Measurements from ENCODE around the gene COL8A2.
A peak's percentile ranks its signal among the peaks of the same experiment; 100 is the strongest.
"Not testable (repeated sequence)": the region's sequence is repeated elsewhere in the genome, so short reads cannot be mapped to it uniquely, and the experiment has no call there.

COL8A2 gene

DNA sequence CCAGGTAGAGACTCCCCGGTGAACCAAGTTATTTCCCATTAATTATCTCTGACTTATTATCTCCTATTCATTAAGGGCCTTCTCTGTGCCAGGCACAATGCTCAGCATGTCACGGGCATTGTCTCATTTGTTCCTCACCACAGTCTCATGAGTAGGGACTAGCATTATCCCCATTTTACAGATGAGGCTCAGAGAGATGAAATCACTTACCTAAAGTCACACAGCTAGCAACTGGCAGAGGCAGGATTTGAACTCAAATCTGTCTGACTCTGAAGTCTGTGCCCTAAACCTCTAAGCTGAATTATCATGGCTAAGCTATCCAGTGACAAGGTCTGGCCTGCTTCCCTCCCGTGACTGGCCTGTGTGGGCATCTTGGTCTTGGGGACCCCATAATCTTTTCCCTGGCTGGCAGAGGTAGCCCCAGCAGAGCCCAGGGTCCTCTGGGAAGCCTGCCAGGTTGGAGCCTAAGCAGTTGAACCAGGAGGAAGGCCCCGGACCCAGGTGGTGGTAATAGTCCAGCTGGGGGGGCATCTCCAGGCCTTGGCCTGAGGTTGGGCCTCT is 35.4 kb upstream of the COL8A2 start:
- no peak for DNase-seq (ENCODE audit: low read depth in 1 of 2, low spot score in 1 of 2)
- Histone ChIP-seq H3K27ac (replicated peaks) (peak overlapping the region; percentile 96), H3K4me3 (replicated peaks; ENCODE audit: insufficient read depth, low read length) (peak overlapping the region; percentile 50), H3K27me3 (ENCODE audit: insufficient read depth, poor library complexity, severe bottlenecking) (no peaks in the 10 kb centered on the region)
- TF ChIP-seq GABPA (IDR thresholded peaks at IDR 0.05; ENCODE audit: low read depth) (no peak), SPI1 (IDR thresholded peaks at IDR 0.05; ENCODE audit: borderline replicate concordance, low read depth) (no peak), POLR2AphosphoS5 (IDR thresholded peaks at IDR 0.05; ENCODE audit: low read depth) (no peak)
- TF ChIP-seq, protein P1, sequence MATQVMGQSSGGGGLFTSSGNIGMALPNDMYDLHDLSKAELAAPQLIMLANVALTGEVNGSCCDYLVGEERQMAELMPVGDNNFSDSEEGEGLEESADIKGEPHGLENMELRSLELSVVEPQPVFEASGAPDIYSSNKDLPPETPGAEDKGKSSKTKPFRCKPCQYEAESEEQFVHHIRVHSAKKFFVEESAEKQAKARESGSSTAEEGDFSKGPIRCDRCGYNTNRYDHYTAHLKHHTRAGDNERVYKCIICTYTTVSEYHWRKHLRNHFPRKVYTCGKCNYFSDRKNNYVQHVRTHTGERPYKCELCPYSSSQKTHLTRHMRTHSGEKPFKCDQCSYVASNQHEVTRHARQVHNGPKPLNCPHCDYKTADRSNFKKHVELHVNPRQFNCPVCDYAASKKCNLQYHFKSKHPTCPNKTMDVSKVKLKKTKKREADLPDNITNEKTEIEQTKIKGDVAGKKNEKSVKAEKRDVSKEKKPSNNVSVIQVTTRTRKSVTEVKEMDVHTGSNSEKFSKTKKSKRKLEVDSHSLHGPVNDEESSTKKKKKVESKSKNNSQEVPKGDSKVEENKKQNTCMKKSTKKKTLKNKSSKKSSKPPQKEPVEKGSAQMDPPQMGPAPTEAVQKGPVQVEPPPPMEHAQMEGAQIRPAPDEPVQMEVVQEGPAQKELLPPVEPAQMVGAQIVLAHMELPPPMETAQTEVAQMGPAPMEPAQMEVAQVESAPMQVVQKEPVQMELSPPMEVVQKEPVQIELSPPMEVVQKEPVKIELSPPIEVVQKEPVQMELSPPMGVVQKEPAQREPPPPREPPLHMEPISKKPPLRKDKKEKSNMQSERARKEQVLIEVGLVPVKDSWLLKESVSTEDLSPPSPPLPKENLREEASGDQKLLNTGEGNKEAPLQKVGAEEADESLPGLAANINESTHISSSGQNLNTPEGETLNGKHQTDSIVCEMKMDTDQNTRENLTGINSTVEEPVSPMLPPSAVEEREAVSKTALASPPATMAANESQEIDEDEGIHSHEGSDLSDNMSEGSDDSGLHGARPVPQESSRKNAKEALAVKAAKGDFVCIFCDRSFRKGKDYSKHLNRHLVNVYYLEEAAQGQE (IDR thresholded peaks at IDR 0.05; ENCODE audit: insufficient replicate concordance, low read depth): no peak
- TF ChIP-seq, protein P2, sequence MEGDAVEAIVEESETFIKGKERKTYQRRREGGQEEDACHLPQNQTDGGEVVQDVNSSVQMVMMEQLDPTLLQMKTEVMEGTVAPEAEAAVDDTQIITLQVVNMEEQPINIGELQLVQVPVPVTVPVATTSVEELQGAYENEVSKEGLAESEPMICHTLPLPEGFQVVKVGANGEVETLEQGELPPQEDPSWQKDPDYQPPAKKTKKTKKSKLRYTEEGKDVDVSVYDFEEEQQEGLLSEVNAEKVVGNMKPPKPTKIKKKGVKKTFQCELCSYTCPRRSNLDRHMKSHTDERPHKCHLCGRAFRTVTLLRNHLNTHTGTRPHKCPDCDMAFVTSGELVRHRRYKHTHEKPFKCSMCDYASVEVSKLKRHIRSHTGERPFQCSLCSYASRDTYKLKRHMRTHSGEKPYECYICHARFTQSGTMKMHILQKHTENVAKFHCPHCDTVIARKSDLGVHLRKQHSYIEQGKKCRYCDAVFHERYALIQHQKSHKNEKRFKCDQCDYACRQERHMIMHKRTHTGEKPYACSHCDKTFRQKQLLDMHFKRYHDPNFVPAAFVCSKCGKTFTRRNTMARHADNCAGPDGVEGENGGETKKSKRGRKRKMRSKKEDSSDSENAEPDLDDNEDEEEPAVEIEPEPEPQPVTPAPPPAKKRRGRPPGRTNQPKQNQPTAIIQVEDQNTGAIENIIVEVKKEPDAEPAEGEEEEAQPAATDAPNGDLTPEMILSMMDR (IDR thresholded peaks at IDR 0.05; ENCODE audit: insufficient read depth, low read length): no peak

DNA sequence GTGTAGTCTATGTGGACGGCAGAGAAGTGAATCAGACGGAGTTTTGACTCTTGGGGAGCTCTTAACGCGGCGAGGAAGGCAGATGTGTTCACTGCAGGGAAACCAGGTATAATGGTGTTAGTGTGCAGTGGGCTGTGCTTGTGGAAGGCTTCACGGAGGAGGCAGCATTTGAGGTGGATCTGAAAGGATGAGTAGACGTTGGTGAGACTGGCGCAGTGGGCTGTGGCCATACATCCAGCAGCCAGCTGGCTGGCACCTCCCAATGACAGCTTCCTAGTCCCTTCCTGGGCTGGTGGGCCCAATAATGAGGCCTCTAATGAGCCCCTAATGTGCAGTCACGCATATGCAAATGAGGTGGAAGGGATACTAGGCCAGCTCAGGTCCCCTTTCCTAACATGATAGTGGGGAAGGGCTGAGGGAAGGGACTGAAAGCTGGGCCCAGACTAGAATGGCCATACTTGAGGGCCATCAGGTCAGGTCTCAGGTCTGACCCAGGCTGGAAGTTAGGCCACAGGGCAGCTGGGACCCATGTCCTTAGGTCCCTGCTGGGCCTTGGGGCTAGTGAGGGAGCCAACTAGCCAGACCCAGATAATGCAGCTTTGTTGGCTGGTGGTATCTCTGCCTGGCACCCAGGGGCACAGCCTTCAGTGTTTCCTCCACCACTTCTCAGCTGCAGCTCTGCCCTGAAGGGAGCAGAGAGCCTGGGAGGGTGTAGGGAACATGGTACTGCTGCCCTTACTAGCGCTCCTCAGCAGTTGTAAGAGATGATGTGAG is 34.8 kb upstream of the COL8A2 start:
- TF ChIP-seq SPI1 (IDR thresholded peaks at IDR 0.05; ENCODE audit: borderline replicate concordance, low read depth) (no peak), GABPA (IDR thresholded peaks at IDR 0.05; ENCODE audit: low read depth) (no peak), POLR2AphosphoS5 (IDR thresholded peaks at IDR 0.05; ENCODE audit: low read depth) (no peak)
- TF ChIP-seq, protein P1 (IDR thresholded peaks at IDR 0.05; ENCODE audit: insufficient replicate concordance, low read depth): no peak
- TF ChIP-seq, protein P2 (IDR thresholded peaks at IDR 0.05; ENCODE audit: insufficient read depth, low read length): no peak
- Histone ChIP-seq H3K27ac (replicated peaks) (peak overlapping the region; percentile 96), H3K27me3 (ENCODE audit: insufficient read depth, poor library complexity, severe bottlenecking) (no peaks in the 10 kb centered on the region), H3K4me3 (replicated peaks; ENCODE audit: insufficient read depth, low read length) (no peak overlapping the region)
- DNase-seq (ENCODE audit: low read depth in 1 of 2, low spot score in 1 of 2): no peak

DNA sequence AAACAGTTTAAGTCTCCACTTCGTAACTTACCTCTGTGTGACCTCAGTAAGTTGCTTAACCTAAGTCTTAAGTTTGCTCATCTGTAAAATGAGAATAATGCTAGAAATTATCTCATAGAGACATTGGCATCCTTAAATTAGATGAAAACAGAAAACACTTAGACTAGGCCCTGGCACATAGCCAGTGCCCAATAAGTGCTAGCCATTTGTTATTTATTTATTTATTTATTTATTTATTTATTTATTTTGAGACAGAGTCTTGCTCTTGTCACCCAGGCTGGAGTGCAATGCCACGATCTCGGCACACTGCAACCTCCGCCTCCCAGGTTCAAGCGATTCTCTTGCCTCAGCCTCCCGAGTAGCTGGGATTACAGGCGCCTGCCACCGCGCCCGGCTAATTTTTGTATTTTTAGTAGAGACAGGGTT is 33.8 kb upstream of the COL8A2 start:
- H3K27ac ChIP-seq (replicated peaks): peak overlapping the region; percentile 86
- DNase-seq (ENCODE audit: low read depth in 1 of 2, low spot score in 1 of 2); H3K4me3 ChIP-seq (replicated peaks; ENCODE audit: insufficient read depth, low read length); H3K27me3 ChIP-seq (ENCODE audit: insufficient read depth, poor library complexity, severe bottlenecking): not testable (repeated sequence)

DNA sequence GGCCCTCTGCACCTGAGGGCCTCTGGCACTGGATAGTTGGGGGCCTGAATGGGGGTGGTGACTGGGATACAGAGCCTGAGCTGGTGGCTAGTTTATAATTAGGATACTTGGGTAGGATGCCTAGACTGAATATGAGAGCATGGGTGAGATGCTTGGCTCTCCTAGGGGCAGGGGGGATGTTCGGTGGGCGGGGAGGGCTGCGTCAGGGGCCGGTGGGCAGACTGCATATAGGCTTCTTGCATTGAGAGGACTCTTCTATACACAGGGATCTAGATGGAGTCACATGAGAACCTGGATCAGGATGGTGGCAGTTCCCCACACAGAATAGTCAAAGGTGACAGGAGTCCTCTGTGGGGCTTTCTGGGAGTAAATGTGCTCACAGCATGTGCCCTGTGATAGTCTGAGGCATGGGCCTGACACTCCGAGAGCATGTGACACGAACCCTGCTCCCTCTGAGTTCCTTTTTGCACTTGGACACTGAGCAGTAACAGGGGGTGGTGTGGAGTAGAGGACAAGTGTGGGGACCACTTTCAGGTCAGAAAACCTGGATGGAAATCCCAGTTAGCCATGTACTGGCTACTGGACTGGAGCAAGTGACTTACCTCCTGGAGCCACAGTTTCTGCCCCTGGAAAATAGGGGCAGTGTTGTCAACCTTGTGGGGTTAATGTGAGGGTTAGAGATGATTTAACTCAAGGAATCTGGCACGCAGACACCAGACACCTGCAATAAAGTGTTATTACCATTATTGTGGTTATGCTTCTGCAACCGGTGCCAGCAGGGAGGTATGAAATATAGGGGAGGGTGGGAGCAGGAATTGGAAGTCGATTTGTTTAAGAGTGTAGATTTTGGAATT is 33.2 kb upstream of the COL8A2 start:
- TF ChIP-seq SPI1 (IDR thresholded peaks at IDR 0.05; ENCODE audit: borderline replicate concordance, low read depth) (no peak), GABPA (IDR thresholded peaks at IDR 0.05; ENCODE audit: low read depth) (no peak), POLR2AphosphoS5 (IDR thresholded peaks at IDR 0.05; ENCODE audit: low read depth) (no peak)
- TF ChIP-seq, protein P2 (IDR thresholded peaks at IDR 0.05; ENCODE audit: insufficient read depth, low read length): no peak
- TF ChIP-seq, protein P1 (IDR thresholded peaks at IDR 0.05; ENCODE audit: insufficient replicate concordance, low read depth): no peak
- Histone ChIP-seq H3K4me3 (replicated peaks; ENCODE audit: insufficient read depth, low read length) (peak overlapping the region; percentile 88), H3K27ac (replicated peaks) (peak overlapping the region; percentile 86), H3K27me3 (ENCODE audit: insufficient read depth, poor library complexity, severe bottlenecking) (no peaks in the 10 kb centered on the region)
- DNase-seq (ENCODE audit: low read depth in 1 of 2, low spot score in 1 of 2): peak; percentile 41 to 46
